Immature natural killer cell (primary cell): ENCODE measurements around the gene PHF19. TPM values are rescaled to one million over a fixed set of nuclear protein-coding genes. Genes with fewer than 3 reads are reported as not detected.
A peak's percentile ranks its signal among the peaks of the same experiment; 100 is the strongest.

Source experiments
- DNase-seq, 3 donors: peaks; one replicate each; pipeline ENCODE4 v3.0.0; 2022; ENCODE audit warnings: mixed read lengths in 1 of 3
- H3K27ac Mint-ChIP-seq, 6 donors: one replicate each; pipeline ENCODE4 v1.8.0; 2020; ENCODE audit warnings: mixed read lengths in 6 of 6, mild to moderate bottlenecking in 5 of 6, inconsistent platforms in 4 of 6, moderate library complexity in 3 of 6
- H3K27me3 Mint-ChIP-seq, 3 donors: one replicate each; pipeline ENCODE4 v1.8.0; 2020 to 2021; ENCODE audit warnings: low read depth in 3 of 3, mild to moderate bottlenecking in 3 of 3, mixed read lengths in 3 of 3, moderate library complexity in 3 of 3, inconsistent platforms in 1 of 3
- H3K36me3 Mint-ChIP-seq, 3 donors: one replicate each; pipeline ENCODE4 v1.8.0; 2020; ENCODE audit warnings: mixed read lengths in 3 of 3, inconsistent platforms in 2 of 3, mild to moderate bottlenecking in 2 of 3
- H3K4me1 Mint-ChIP-seq, 2 donors: one replicate each; pipeline ENCODE4 v1.8.0; 2020; ENCODE audit warnings: inconsistent platforms in 2 of 2, mild to moderate bottlenecking in 2 of 2, mixed read lengths in 2 of 2, moderate library complexity in 1 of 2
- H3K4me3 Mint-ChIP-seq, 5 donors: one replicate each; pipeline ENCODE4 v1.8.0; 2020; ENCODE audit warnings: mild to moderate bottlenecking in 5 of 5, mixed read lengths in 5 of 5, inconsistent platforms in 3 of 5, moderate library complexity in 3 of 5
- H3K9me3 Mint-ChIP-seq, 6 donors: one replicate each; pipeline ENCODE4 v1.8.0; 2020; ENCODE audit warnings: mild to moderate bottlenecking in 6 of 6, mixed read lengths in 6 of 6, inconsistent platforms in 4 of 6, moderate library complexity in 3 of 6
- polyA plus RNA-seq, 3 donors: library from polyadenylated mRNA; unstranded; fragments of 300-500 nt; fragmentation: Illumina TruSeq; gene quantifications; one replicate each; pipeline ENCODE4 v1.2.3, GENCODE V29; 2021

PHF19 gene
- polyA plus RNA-seq, 3 donors from 2014 or later: 12.1 to 12.9 (median 12.8) TPM

DNA sequence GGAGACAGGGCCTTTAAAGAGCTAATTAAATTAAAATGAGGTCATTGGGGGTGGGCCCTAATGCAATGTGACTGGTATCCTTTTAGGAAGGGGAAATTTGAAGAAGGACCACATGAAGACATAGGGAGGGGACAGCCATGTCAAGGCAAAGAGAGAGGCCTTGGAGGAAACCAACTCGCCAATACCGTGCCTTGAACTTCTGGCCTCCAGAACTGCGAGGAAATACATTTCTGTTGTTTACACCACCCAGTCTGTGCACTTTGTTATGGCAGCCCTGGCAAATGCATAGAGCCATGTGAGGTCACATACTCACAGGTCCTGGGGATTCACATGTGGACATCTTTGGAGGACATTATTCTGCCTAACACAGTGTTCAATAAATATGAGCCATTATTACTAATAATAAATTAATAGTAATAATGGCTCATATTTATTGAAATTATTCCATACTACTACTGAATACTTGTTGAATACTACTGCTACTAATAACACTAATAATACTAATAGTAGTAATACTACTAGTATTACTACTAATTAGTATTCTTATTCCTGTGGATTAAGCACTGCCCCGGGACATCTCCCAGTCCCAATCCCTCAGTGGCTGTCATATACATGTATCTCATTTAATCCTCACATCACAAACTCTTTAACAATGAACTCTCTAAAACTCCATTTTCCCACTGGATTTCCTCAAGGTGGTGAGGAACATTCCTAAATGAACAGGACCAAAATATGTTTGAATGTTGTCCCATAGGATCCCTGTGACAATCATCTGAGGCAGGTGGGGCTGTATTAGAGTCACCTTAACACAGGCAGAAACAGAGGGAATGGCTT lies 41.2 kb upstream of the PHF19 start:
- Mint-ChIP-seq H3K9me3 (no peaks in the 10 kb centered on the region), H3K36me3 (peaks cover 14 to 33% (median 18%) of the 10 kb centered on the region in 3 donors), H3K27ac (peak overlapping the region in 5 of 6 donors; percentile 13 to 94 (median 57)), H3K4me1 (peaks cover 64 to 72% of the 10 kb centered on the region in 2 donors), H3K27me3 (peaks cover 0 to 2% (median 0%) of the 10 kb centered on the region in 3 donors), H3K4me3 (peak overlapping the region in 4 of 5 donors; percentile 38 to 77 (median 48))
- DNase-seq: no peak

DNA sequence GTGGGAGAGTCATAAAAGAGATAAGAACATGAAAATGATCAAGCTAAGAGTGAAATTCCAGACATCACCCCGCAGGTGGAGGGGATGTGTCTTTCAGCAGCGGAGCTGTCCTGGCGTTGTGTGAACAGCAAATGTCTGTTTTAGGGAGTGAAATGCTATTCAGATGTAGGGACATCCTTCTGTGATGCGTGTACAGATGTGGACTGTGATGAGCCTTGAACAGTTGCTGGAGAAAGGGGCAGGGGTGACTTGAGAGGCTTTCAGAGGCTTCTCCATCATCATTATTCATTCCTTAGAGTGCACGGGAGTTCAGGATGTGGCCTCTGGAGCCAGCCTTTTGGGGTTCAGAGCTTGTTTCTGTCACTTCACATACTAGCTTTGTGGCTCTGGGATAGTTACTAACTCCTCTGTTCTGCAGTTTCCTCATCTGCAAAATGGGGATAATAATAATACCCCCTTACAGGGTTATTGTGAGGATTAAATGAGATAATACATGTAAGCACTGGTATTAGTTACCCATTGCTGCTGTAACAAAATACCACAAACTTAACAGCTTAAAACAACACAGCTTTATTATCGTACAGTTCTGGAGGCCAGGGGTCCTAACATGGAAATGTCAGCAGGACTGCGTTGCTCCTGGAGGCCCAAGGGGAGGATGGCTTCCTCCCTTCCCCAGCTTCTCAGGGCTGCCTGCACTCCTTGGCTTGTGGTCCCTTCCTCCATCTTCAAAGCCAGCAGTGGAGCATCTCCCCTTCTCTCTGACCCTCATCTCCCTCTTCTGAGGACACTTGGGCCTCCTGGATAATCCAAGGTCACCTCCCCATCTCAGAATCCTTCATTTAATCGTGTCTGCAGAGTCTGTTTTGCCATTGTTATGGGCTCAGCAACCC lies 40.2 kb upstream of the PHF19 start:
- Mint-ChIP-seq H3K27ac (peak overlapping the region in 3 of 6 donors; percentile 13 to 53 (median 40)), H3K36me3 (peaks cover 20 to 41% (median 25%) of the 10 kb centered on the region in 3 donors), H3K27me3 (peaks cover 0 to 2% (median 0%) of the 10 kb centered on the region in 3 donors), H3K4me3 (no peak overlapping the region), H3K9me3 (no peaks in the 10 kb centered on the region), H3K4me1 (peaks cover 55 to 63% of the 10 kb centered on the region in 2 donors)
- DNase-seq: no peak

DNA sequence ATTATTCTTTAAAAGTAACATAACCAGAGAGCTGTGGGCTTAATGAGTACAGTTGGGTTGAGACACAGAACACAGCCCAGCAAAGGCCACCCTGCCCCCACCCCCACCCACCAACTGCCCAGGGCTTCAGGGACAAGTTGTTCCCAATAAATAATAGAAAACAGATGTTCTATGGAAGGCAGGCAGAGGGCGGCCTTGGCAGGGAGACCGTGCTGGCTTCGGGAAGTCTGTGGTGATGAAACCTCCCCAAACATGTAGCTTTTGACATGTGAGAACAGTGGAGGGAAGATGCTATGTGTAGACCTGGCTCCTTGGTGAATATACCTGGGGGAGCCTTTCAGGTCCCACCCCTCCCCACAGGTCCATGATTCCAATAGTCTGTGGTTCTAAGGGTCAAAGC lies 39.6 kb upstream of the PHF19 start:
- peaks cover 49 to 60% of the 10 kb centered on the region in 2 donors for H3K4me1 Mint-ChIP-seq
- DNase-seq: no peak
- H3K9me3 Mint-ChIP-seq: no peaks in the 10 kb centered on the region
- H3K4me3 Mint-ChIP-seq: no peak overlapping the region
- peaks cover 0 to 1% (median 0%) of the 10 kb centered on the region in 3 donors for H3K27me3 Mint-ChIP-seq
- peaks cover 21 to 44% (median 27%) of the 10 kb centered on the region in 3 donors for H3K36me3 Mint-ChIP-seq
- peak overlapping the region in 2 of 6 donors; percentile 40 to 53 for H3K27ac Mint-ChIP-seq

DNA sequence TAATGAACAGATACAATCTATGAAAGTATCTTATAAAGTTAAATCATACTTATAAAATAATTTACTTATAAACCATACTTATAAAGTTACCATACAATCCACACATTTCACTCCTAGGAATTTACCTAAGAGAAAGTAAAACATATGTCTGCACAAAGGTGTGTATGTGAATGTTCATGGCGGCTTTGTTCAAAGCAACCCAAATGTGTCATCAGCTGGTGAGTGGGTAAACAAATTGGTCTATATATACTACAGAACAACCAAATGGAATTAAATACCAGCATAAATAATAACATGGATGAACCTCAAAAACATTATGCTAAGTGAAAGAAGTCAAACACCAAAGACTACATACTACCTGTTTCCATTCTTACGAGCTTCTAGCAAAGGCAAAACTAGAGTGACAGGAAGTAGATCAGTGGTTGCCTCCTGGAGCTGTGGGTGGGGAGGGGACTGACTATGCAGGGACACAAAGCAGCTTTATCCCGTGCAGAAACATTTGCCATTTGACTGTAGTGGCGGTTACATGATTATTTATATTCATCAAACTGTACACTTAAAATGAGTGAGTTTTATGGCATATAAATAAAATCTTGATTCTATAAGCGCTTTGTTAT lies 39.0 kb upstream of the PHF19 start:
- Mint-ChIP-seq H3K4me3 (peak overlapping the region in 2 of 5 donors; percentile 18 to 43), H3K4me1 (peaks cover 45 to 56% of the 10 kb centered on the region in 2 donors), H3K9me3 (no peaks in the 10 kb centered on the region), H3K36me3 (peaks cover 24 to 45% (median 29%) of the 10 kb centered on the region in 3 donors), H3K27ac (peak overlapping the region in 3 of 6 donors; percentile 23 to 60 (median 59)), H3K27me3 (no peaks in the 10 kb centered on the region)
- DNase-seq: no peak

DNA sequence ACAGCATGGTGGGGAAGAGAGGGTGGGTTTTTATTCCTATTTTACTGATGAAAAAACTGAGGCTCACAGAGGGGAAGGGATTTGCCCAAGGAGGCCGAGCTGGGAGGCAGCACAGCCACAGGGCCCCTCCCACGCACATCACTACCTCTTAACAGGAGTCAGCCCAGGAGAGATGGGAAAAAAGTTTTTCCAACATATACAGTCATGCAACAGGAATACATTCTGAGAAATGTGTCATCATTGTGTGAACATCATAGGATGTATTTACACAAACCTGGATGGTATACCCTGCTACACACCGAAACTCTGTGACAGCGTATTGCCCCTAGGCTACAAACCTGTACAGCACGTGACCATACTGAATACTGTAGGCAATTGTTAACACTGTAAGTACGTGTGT lies 38.0 kb upstream of the PHF19 start:
- no peaks in the 10 kb centered on the region for H3K27me3 Mint-ChIP-seq
- H3K36me3 Mint-ChIP-seq: peaks cover 27 to 51% (median 33%) of the 10 kb centered on the region in 3 donors
- no peak overlapping the region for H3K27ac Mint-ChIP-seq
- no peak overlapping the region for H3K4me3 Mint-ChIP-seq
- no peaks in the 10 kb centered on the region for H3K9me3 Mint-ChIP-seq
- no peak for DNase-seq
- H3K4me1 Mint-ChIP-seq: peaks cover 41 to 54% of the 10 kb centered on the region in 2 donors

DNA sequence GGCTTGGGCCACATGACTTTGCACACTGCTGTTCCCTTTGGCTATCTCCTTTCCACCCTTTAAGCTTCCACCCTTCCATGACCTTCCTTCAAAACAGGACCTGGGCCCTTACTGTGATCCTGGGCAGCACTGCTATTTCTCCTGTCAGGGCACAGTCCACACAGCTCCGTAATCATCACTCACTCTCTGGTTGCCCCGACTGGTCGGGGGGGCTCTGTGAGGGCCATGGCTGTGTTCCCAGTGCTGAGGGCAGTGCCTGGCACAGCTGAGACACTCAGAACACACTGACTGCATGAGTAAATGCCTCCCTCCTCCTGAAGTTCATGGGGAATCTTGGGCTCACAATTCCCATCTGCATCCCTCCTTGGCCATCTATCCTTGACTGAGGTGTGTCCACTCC lies 37.4 kb upstream of the PHF19 start:
- Mint-ChIP-seq H3K9me3 (no peaks in the 10 kb centered on the region), H3K4me3 (no peak overlapping the region), H3K27ac (peak overlapping the region in 1 of 6 donors; percentile 71), H3K27me3 (no peaks in the 10 kb centered on the region), H3K4me1 (peaks cover 41 to 54% of the 10 kb centered on the region in 2 donors), H3K36me3 (peaks cover 27 to 47% (median 29%) of the 10 kb centered on the region in 3 donors)
- no peak for DNase-seq

DNA sequence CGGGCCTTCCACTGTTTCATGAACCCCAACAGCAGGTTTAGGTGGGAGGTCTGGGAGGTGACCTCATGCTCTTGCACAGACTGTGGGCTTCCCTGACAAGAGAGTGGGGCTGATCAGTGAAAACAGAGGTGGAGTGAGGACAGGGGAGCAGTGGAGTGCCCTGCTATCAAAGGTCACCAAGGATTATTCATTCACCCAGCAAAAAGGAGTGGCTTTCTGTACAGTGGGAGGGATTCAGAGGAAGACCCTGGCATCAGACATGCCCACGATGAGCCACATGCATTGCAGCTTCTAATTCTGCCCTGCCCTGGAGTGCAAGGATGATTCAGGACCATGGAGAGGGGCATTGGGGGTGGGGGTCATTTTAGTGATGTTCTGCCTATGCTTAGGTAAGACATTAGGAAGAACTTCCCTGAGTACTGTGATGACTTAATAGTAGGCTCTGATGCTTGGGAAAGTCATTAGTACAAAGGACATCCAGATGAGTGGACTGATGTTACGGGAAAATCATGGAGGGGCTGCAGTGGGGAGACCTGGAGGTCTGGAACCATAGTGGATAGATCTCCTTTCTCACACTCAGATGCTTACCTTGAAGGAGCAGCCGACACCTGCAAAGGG lies 36.8 kb upstream of the PHF19 start:
- peaks cover 0 to 2% (median 0%) of the 10 kb centered on the region in 3 donors for H3K27me3 Mint-ChIP-seq
- H3K36me3 Mint-ChIP-seq: peaks cover 27 to 54% (median 32%) of the 10 kb centered on the region in 3 donors
- H3K9me3 Mint-ChIP-seq: no peaks in the 10 kb centered on the region
- DNase-seq: no peak
- peaks cover 39 to 53% of the 10 kb centered on the region in 2 donors for H3K4me1 Mint-ChIP-seq
- no peak overlapping the region for H3K4me3 Mint-ChIP-seq
- H3K27ac Mint-ChIP-seq: no peak overlapping the region

DNA sequence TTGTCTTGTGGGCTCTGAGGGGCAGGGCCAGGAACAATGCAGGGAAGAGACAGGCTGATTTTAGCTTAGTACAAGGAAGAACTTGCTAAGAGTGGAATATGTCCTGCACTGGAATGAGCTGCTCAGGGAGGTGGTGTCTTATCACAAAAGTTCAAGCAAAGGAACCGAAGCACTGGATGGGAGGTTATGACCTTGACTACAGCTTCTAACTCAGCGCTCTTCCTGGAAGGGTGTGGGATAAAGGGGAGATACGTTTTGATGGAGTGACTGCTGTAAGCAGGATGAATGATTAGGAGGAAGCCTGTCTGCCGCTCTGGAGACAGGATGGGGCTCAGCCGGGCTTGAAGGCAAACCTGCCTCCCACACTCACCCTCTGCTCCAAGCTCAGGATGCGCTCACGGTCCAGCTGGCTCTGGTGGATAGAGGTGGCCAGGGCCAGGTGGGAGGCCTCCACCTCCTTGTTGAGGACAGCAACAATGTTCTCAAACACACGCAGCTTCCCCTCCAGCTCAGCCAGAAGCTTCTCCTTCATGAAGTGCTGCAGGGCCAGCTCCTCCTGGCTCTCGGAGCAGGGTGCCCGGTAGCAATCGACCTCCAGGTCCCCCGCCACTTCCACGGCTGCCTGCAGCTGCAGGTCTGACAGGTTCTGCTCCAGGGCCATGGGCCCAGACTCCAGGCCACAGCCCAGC lies 36.1 kb upstream of the PHF19 start:
- Mint-ChIP-seq H3K9me3 (no peaks in the 10 kb centered on the region), H3K27ac (peak overlapping the region in 1 of 6 donors; percentile 1), H3K36me3 (peaks cover 27 to 54% (median 32%) of the 10 kb centered on the region in 3 donors), H3K4me1 (peaks cover 34 to 48% of the 10 kb centered on the region in 2 donors), H3K4me3 (no peak overlapping the region), H3K27me3 (peaks cover 0 to 2% (median 0%) of the 10 kb centered on the region in 3 donors)
- no peak for DNase-seq

DNA sequence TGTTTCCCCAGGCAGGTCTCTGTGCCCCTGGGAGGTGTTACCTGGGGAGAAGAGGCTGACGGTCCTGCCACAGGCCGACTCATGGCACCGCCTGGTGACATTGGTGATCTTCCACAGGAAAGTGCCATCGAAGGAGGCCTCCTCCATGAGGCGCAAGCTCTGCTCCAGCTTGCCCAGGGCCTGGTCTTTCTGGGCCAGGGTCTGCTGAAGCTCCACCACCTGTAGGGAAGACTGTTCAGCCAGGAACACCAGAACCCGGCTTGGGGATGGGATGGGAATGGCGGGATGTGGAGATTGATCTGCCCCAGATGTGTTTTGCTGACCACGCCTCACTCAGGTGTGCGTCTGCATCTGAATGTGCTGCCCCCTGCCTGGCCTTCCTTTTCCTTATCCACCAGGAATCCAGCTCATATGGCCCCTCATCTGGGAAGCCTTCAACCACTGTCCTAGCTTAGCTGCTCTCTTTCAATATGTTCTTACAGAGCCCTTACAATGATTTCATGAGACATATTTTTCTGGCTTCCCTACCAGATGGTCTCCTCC lies 34.4 kb upstream of the PHF19 start:
- H3K27ac Mint-ChIP-seq: peak overlapping the region in 1 of 6 donors; percentile 71
- H3K4me1 Mint-ChIP-seq: peaks cover 36 to 46% of the 10 kb centered on the region in 2 donors
- H3K4me3 Mint-ChIP-seq: peak overlapping the region in 1 of 5 donors; percentile 29
- no peaks in the 10 kb centered on the region for H3K9me3 Mint-ChIP-seq
- peaks cover 0 to 2% (median 0%) of the 10 kb centered on the region in 3 donors for H3K27me3 Mint-ChIP-seq
- H3K36me3 Mint-ChIP-seq: peaks cover 22 to 44% (median 30%) of the 10 kb centered on the region in 3 donors
- no peak for DNase-seq

DNA sequence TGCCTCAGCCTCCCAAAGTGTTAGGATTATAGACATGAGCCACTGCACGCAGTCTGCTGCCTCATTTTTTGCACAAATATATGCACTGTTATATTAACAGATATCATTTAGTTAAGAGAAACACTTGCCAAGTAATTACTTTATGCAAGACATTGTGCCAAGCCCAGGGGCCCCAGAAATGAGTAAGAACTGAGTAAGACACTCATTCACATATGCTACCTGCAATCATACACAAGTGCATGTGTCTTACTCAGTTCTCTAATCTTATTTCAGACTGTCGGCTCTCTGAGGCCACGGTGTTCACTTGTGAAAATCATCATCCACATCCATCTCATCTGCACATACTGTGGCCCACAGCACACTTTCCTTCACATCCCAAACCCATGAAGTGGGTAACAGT lies 33.7 kb upstream of the PHF19 start:
- H3K4me3 Mint-ChIP-seq: peak overlapping the region in 1 of 5 donors; percentile 32

DNA sequence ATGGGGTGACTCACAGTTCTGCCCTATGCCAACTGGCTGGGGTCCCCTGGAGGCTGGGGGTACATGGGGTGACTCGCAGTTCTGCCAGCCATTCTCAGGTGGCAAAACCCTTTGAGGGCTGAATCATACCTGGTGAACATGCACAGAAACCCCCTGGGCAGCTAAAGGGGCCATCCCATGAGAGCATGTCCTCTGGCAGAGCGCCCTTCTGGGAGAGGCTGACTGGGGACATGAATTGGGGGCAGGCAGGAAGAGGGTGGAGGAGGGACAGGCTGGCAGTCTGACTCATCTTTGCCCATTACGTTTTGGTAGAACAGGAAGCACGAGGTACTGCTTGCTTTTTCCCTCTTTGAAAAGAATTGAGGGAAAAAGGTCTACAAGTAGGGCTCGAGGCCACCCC lies 32.9 kb upstream of the PHF19 start:
- Mint-ChIP-seq H3K9me3 (no peaks in the 10 kb centered on the region), H3K4me3 (peak overlapping the region in 1 of 5 donors; percentile 38), H3K36me3 (peaks cover 22 to 43% (median 32%) of the 10 kb centered on the region in 3 donors), H3K27ac (peak overlapping the region in 3 of 6 donors; percentile 55 to 68 (median 67)), H3K27me3 (peaks cover 0 to 2% (median 0%) of the 10 kb centered on the region in 3 donors), H3K4me1 (peaks cover 45 to 53% of the 10 kb centered on the region in 2 donors)
- DNase-seq: no peak

More for the DNA sequence above, 33.7 kb upstream of the PHF19 start:
- H3K27me3 Mint-ChIP-seq: peaks cover 0 to 2% (median 0%) of the 10 kb centered on the region in 3 donors
- peaks cover 37 to 46% of the 10 kb centered on the region in 2 donors for H3K4me1 Mint-ChIP-seq
- no peaks in the 10 kb centered on the region for H3K9me3 Mint-ChIP-seq
- DNase-seq: no peak
- peak overlapping the region in 3 of 6 donors; percentile 12 to 79 (median 12) for H3K27ac Mint-ChIP-seq
- peaks cover 22 to 44% (median 32%) of the 10 kb centered on the region in 3 donors for H3K36me3 Mint-ChIP-seq
